Fibroblast of villous mesenchyme (primary cell): ENCODE data around the gene RPS6KA2. TPM values are rescaled to one million over a fixed set of nuclear protein-coding genes. Genes with fewer than 3 reads are reported as not detected.

Experiments
- DNase-seq: peaks from one replicate; pipeline ENCODE4 v3.0.0-alpha.2; 2010; ENCODE audit warnings: low read depth
- H3K4me3 ChIP-seq: 2 replicates; pipeline ENCODE4 v1.5.1; 2011; ENCODE audit warnings: low read depth, mild to moderate bottlenecking, low read length
- CTCF ChIP-seq: IDR thresholded peaks from 2 replicates; pipeline ENCODE4 v1.5.1; 2012; ENCODE audit warnings: low read depth, mild to moderate bottlenecking, low read length; ENCODE audit not compliant: insufficient read depth
- total RNA-seq: library from RNA; depleted of rRNA; stranded (reverse); fragments of >200 nt; gene quantifications from 2 replicates; pipeline ENCODE4 v1.2.3, GENCODE V29; 2012

The RPS6KA2 gene
- total RNA-seq, 1 donor, result 15.5 TPM

DNA sequence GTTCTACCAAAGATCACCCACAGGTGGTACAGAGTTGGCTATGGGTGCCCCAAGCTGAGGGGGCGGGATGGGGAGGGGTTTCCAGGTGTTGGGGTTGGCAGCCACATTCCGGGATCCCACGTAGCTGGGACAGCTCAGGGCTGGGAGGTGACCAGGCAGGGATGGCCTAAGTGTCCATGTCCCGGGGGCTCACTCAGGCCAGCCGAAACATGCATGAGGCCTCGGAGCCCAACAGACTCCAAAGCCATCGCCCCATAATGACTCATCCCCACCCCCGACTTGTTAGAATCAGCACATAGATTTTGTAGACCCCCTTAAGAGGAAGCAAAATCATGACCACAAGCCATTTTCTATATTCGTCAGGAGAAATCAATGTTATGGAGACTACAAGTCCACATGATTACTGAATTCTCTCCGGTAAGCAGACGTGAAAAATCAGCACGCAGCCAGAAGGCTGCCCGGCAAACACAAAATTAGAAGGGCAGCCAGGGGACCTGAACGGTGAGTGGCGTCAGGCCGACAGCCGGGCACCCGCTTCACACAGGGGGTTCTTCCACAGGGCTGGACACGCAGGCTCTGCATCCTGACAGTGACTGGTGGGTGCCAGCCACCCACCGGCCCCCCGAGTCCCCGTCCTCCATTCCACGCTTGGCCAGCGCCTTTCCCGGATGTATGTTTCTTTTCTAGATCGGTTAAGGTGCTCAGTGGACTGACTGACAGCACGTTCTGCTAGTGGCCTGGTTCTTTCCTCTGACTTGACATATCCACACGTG, 121.7 kb downstream of the RPS6KA2 start:
- no peak for DNase-seq
- no peak for TF ChIP-seq CTCF
- H3K4me3 ChIP-seq, result no peak overlapping the region

- H3K4me3 ChIP-seq, result no peak overlapping the region
- DNase-seq, result no peak
- TF ChIP-seq CTCF, result no peak
Measured at GRCh38 chr6:166504100-166504499, 123.0 kb downstream of the RPS6KA2 start.

- no peak for DNase-seq
- TF ChIP-seq CTCF, result no peak
- H3K4me3 ChIP-seq, result no peak overlapping the region
Measured at GRCh38 chr6:166503167-166503744, 123.8 kb downstream of the RPS6KA2 start.

GRCh38 chr6:166502453-166502852, 124.6 kb downstream of the RPS6KA2 start:
- no peak overlapping the region for H3K4me3 ChIP-seq
- TF ChIP-seq CTCF, result no peak
- no peak for DNase-seq

- no peak for TF ChIP-seq CTCF
- no peak overlapping the region for H3K4me3 ChIP-seq
- no peak for DNase-seq
Measured at GRCh38 chr6:166501246-166501645, 125.8 kb downstream of the RPS6KA2 start.

- DNase-seq, result no peak
- H3K4me3 ChIP-seq, result no peak overlapping the region
- no peak for TF ChIP-seq CTCF
Measured at GRCh38 chr6:166500246-166500645, 126.8 kb downstream of the RPS6KA2 start.
